KMS-11 (cell line): Measurements from ENCODE around the gene ZBTB48.

ENCODE experiments used
- H2AFZ ChIP-seq: fragments of 200-600 bp; sonication (generic); 2 replicates; pipeline ENCODE4 v1.6.1; 2016; ENCODE audit warnings: antibody characterized with exemption, mixed run types, low read depth
- H3K27ac ChIP-seq: fragments of 200-600 bp; sonication (generic); 2 replicates; pipeline ENCODE4 v1.6.1; 2016; ENCODE audit warnings: mild to moderate bottlenecking, mixed run types
- H3K27me3 ChIP-seq: fragments of 200-600 bp; sonication (generic); 2 replicates; pipeline ENCODE4 v1.6.1; 2017; ENCODE audit warnings: mild to moderate bottlenecking, low read depth, mixed run types, moderate library complexity; ENCODE audit not compliant: insufficient read depth
- H3K36me3 ChIP-seq: fragments of 200-600 bp; sonication (generic); 2 replicates; pipeline ENCODE4 v1.6.1; 2017; ENCODE audit warnings: mild to moderate bottlenecking, mixed run types; ENCODE audit not compliant: insufficient read depth
- H3K4me1 ChIP-seq: fragments of 200-600 bp; sonication (generic); 2 replicates; pipeline ENCODE4 v1.6.1; 2016; ENCODE audit warnings: mild to moderate bottlenecking, low read depth, mixed run types; ENCODE audit not compliant: poor library complexity, severe bottlenecking
- H3K4me2 ChIP-seq: fragments of 200-600 bp; sonication (generic); 2 replicates; pipeline ENCODE4 v1.7.0; 2016; ENCODE audit warnings: mild to moderate bottlenecking, mixed run types
- H3K4me3 ChIP-seq: fragments of 200-600 bp; sonication (generic); IDR thresholded peaks from 2 replicates; pipeline ENCODE4 v1.6.1; 2017; ENCODE audit warnings: low read depth, low read length, mixed read lengths; ENCODE audit not compliant: insufficient read depth
- H3K79me2 ChIP-seq: fragments of 200-600 bp; sonication (generic); 2 replicates; pipeline ENCODE4 v1.6.1; 2016; ENCODE audit warnings: low read depth, mixed run types; ENCODE audit not compliant: insufficient read depth
- H3K9ac ChIP-seq: fragments of 200-600 bp; sonication (generic); 2 replicates; pipeline ENCODE4 v1.6.1; 2016; ENCODE audit warnings: mild to moderate bottlenecking, mixed run types
- H4K20me1 ChIP-seq: fragments of 200-600 bp; sonication (generic); 2 replicates; pipeline ENCODE4 v1.6.1; 2016; ENCODE audit warnings: mild to moderate bottlenecking, mixed run types; ENCODE audit not compliant: insufficient read depth
- TF ChIP-seq, protein P1 (sequence below): fragments of 200-600 bp; sonication (generic); conservative IDR thresholded peaks from 2 replicates; pipeline ENCODE4 v1.6.1; 2017; ENCODE audit warnings: low read depth, mild to moderate bottlenecking, antibody characterized with exemption, low read length, moderate library complexity, mixed read lengths

The ZBTB48 gene

DNA sequence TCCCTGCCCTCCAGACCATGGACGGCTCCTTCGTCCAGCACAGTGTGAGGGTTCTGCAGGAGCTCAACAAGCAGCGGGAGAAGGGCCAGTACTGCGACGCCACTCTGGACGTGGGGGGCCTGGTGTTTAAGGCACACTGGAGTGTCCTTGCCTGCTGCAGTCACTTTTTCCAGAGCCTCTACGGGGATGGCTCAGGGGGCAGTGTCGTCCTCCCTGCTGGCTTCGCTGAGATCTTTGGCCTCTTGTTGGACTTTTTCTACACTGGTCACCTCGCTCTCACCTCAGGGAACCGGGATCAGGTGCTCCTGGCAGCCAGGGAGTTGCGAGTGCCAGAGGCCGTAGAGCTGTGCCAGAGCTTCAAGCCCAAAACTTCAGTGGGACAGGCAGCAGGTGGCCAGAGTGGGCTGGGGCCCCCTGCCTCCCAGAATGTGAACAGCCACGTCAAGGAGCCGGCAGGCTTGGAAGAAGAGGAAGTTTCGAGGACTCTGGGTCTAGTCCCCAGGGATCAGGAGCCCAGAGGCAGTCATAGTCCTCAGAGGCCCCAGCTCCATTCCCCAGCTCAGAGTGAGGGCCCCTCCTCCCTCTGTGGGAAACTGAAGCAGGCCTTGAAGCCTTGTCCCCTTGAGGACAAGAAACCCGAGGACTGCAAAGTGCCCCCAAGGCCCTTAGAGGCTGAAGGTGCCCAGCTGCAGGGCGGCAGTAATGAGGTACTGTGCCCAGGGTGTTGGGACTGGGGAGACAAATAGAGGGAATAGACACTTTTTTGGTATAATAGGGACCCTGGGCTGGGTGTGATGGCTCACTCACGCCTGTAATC, 1.0 kb downstream of the ZBTB48 start:
- Histone ChIP-seq H3K9ac (peak overlapping the region; percentile 76), H4K20me1 (no peaks in the 10 kb centered on the region), H3K36me3 (no peaks in the 10 kb centered on the region), H3K4me3 (peak overlapping the region; percentile 95), H3K4me1 (peaks cover 39% of the 10 kb centered on the region), H3K4me2 (peak overlapping the region; percentile 87), H2AFZ (peak overlapping the region; percentile 96; the same call in 1 of the 2 replicates), H3K27ac (peak overlapping the region; percentile 53), H3K27me3 (no peaks in the 10 kb centered on the region), H3K79me2 (peaks cover 11% of the 10 kb centered on the region)
- TF ChIP-seq, protein P1, sequence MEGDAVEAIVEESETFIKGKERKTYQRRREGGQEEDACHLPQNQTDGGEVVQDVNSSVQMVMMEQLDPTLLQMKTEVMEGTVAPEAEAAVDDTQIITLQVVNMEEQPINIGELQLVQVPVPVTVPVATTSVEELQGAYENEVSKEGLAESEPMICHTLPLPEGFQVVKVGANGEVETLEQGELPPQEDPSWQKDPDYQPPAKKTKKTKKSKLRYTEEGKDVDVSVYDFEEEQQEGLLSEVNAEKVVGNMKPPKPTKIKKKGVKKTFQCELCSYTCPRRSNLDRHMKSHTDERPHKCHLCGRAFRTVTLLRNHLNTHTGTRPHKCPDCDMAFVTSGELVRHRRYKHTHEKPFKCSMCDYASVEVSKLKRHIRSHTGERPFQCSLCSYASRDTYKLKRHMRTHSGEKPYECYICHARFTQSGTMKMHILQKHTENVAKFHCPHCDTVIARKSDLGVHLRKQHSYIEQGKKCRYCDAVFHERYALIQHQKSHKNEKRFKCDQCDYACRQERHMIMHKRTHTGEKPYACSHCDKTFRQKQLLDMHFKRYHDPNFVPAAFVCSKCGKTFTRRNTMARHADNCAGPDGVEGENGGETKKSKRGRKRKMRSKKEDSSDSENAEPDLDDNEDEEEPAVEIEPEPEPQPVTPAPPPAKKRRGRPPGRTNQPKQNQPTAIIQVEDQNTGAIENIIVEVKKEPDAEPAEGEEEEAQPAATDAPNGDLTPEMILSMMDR = no peak

DNA sequence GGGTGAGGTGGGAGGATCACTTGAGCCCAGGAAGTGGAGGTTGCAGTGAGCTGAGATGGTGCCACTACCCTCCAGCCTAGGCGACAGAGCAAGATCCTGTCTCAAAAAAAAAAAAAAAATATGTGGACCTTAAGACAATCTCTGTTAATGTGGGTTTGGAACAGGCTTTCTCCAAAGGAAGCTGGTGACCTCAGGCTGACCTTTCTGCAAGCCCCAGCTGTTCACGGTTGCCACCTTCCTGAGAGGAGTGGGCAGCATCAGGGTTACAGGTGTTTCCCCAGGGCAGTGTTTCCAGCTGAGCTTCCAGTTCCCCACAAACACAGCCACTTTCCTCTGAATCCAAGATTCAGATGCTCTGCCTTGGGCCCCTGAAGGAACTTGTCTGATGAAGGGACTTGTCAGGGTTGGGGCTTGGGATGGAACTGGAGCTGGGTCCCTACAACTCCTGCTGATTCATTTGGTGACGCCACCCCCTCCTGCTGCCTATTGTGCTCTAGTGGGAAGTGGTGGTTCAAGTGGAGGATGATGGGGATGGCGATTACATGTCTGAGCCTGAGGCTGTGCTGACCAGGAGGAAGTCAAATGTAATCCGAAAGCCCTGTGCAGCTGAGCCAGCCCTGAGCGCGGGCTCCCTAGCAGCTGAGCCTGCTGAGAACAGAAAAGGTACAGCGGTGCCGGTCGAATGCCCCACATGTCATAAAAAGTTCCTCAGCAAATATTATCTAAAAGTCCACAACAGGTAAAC, 1.9 kb downstream of the ZBTB48 start:
- Histone ChIP-seq H3K36me3 (no peaks in the 10 kb centered on the region), H3K27ac (no peak overlapping the region; the same call in 1 of the 2 replicates), H3K4me3 (no peak overlapping the region), H3K79me2 (peaks cover 11% of the 10 kb centered on the region), H3K27me3 (no peaks in the 10 kb centered on the region), H3K9ac (no peak overlapping the region), H2AFZ (no peak overlapping the region), H4K20me1 (no peaks in the 10 kb centered on the region), H3K4me2 (peak overlapping the region; percentile 87; the same call in 1 of the 2 replicates), H3K4me1 (peaks cover 39% of the 10 kb centered on the region)
- TF ChIP-seq, protein P1 = no peak

DNA sequence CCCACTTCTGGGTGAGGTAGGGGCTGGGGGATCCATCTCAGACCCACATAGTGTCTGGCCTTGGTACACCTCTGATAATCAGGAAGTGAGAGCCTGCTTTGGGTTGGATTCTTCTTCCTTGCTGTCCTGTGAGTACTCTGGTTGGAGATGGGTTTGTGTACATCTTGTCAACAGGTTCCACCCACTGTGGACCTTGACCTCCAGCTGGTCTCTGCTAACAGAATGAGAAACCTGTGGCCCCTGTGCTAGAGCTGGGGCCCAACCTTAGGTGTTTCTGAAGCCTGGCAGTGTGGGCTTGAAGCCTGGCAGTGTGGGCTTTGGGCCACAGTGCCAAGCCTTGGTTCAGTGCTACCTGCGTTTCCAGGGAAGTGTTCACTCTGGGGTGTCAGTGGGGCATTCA, 2.6 kb downstream of the ZBTB48 start:
- Histone ChIP-seq H3K4me3 (no peak overlapping the region), H3K79me2 (peaks cover 11% of the 10 kb centered on the region), H4K20me1 (no peaks in the 10 kb centered on the region), H3K4me2 (peak overlapping the region; percentile 87; the same call in 1 of the 2 replicates), H3K36me3 (no peaks in the 10 kb centered on the region), H3K27me3 (no peaks in the 10 kb centered on the region), H3K4me1 (peaks cover 39% of the 10 kb centered on the region), H3K27ac (no peak overlapping the region; the same call in 1 of the 2 replicates), H2AFZ (no peak overlapping the region), H3K9ac (no peak overlapping the region)
- TF ChIP-seq, protein P1 = no peak

DNA sequence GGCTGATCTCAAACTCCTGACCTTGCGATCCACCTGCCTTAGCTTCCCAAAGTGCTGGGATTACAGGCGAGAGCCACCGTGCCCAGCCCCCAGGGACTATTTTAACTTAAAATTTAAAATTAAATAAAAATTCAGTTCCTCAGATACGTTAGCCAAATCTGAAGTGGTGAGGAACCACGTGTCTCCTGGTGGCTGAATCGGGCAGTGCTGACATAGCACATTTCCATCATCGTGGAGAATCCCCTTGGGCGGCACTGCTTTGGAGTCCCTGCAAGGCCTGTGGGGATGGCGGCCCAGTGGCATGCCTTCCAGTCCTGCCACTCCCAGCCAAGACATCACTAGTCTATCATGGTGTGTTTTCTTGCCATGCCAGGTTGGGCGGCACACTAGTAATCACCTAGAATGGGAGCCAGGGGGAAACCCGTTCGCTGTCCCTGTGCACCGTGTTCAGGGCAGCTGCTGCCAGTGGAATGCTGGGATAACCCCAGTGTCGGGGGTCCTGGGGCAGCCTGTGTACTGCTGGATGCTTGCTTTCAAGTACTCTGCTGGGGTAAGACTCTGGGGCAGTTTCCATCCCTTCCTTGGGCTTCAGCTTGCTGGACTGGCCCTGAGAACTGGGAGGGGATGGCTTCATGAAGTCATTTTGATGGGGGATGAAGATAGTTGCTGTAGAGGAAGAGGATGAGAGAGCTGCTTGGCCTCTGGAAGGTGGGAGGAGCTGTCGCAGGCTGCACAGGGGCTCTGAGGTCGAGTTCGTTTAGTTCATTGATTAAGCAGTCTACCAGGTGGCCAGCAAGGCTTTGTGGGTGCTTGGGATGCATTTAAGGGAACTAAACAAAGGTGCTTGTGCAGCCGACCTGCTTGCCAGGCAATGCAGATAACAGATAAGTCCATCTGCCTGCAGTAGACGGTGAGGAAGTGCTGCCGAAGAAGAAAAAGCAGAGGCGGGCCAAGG, 4.6 kb downstream of the ZBTB48 start:
- Histone ChIP-seq H2AFZ (no peak overlapping the region), H3K27ac (no peak overlapping the region), H3K79me2 (peaks cover 11% of the 10 kb centered on the region), H3K4me1 (peaks cover 35% of the 10 kb centered on the region), H3K36me3 (no peaks in the 10 kb centered on the region), H3K9ac (no peak overlapping the region), H3K4me2 (no peak overlapping the region), H3K4me3 (no peak overlapping the region), H4K20me1 (no peaks in the 10 kb centered on the region), H3K27me3 (no peaks in the 10 kb centered on the region)
- TF ChIP-seq, protein P1 = 0 out of 2 replicates have a peak, but pooled peaks have one; percentile 13
